Upper lobe of right lung (tissue), 1 donor: Measurements from ENCODE around the gene HECTD4. TPM values are rescaled to one million over a fixed set of nuclear protein-coding genes. Genes with fewer than 3 reads are reported as not detected.
"Not testable (repeated sequence)": the region's sequence is repeated elsewhere in the genome, so short reads cannot be mapped to it uniquely, and the experiment has no call there.

Experiments used
- ATAC-seq: fragments of 200-7000 bp; cut with Tn5 transposase; one replicate; pipeline ENCODE4 v1.9.1; 2020; ENCODE audit warnings: mild to moderate bottlenecking, moderate library complexity
- DNase-seq: peaks from one replicate; pipeline ENCODE4 v3.0.0-alpha.2; 2020
- H3K27ac ChIP-seq: fragments of 200-600 bp; one replicate; pipeline ENCODE4 v1.8.0; 2022
- H3K27me3 ChIP-seq: fragments of 200-600 bp; one replicate; pipeline ENCODE4 v1.8.0; 2022; ENCODE audit warnings: mild to moderate bottlenecking
- H3K36me3 ChIP-seq: fragments of 200-600 bp; one replicate; pipeline ENCODE4 v1.8.0; 2022
- H3K4me1 ChIP-seq: fragments of 200-600 bp; one replicate; pipeline ENCODE4 v1.8.0; 2022
- H3K4me3 ChIP-seq: fragments of 200-600 bp; one replicate; pipeline ENCODE4 v1.8.0; 2022; ENCODE audit warnings: mild to moderate bottlenecking
- H3K9me3 ChIP-seq: fragments of 200-600 bp; one replicate; pipeline ENCODE4 v1.8.0; 2022
- intact Hi-C: fragments of 100-400 bp; cut with DNase I; formaldehyde crosslinking; loops from one replicate; pipeline ENCODE4 v1.11.0; 2022
- total RNA-seq: library from RNA; stranded (reverse); fragmentation: NEBNext Ultra II Directional; extraction: Animal tissue kit (Norgen Biotek cat#: 25700); gene quantifications from one replicate; pipeline ENCODE4 v1.2.1, GENCODE V29; 2021
- TF ChIP-seq, protein P1 (sequence below): fragments of 200-600 bp; IDR thresholded peaks from one replicate; pipeline ENCODE4 v1.8.0; 2022; ENCODE audit warnings: antibody characterized with exemption
- donor health status: DM: no; HTN: yes; CAD: no; lungs with severe emphysema.

The HECTD4 gene
- total RNA-seq, 1 donor from 2014 or later: 54.7 TPM

DNA sequence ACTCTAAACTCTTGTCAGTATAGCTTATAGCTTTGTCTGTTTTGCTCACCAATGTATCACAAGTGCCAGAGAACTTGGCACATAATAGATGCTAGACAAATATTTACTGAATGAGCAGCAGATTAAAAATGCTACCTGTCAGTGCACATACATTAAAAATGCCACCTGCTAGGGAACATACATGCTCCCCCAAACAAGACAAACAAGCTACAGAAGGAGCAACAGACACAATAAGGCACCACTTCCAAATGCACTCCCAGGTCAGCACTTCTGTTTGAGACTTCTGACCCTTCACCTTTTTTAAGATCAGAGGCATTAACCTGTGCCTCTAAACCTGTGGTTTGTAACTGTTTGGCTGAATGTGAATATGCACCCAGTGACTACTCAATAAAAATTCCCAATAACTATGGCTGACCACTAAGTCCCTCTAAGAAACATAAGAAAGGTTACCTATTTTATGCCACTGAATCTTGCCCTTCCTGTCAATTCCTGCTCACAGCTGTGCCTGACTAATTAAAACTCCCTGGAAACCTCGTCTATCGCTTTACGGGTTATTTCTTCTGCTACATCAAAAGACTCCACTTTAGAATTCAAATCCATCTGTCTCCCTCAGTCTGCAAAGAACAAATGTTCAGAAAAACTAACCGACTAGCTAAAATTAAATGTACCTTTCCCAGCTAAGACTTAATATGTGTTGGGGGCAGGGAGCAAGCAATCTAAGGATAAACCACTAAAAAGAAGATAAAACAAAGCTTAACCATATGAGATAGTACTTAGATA, 41.0 kb downstream of the HECTD4 start:
- H3K4me1 ChIP-seq: no peaks in the 10 kb centered on the region
- TF ChIP-seq, protein P1, sequence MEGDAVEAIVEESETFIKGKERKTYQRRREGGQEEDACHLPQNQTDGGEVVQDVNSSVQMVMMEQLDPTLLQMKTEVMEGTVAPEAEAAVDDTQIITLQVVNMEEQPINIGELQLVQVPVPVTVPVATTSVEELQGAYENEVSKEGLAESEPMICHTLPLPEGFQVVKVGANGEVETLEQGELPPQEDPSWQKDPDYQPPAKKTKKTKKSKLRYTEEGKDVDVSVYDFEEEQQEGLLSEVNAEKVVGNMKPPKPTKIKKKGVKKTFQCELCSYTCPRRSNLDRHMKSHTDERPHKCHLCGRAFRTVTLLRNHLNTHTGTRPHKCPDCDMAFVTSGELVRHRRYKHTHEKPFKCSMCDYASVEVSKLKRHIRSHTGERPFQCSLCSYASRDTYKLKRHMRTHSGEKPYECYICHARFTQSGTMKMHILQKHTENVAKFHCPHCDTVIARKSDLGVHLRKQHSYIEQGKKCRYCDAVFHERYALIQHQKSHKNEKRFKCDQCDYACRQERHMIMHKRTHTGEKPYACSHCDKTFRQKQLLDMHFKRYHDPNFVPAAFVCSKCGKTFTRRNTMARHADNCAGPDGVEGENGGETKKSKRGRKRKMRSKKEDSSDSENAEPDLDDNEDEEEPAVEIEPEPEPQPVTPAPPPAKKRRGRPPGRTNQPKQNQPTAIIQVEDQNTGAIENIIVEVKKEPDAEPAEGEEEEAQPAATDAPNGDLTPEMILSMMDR: no peak
- H3K9me3 ChIP-seq: no peaks in the 10 kb centered on the region
- H3K27me3 ChIP-seq: no peaks in the 10 kb centered on the region
- H3K36me3 ChIP-seq: no peaks in the 10 kb centered on the region
- DNase-seq (no peak), ATAC-seq (no peak)
- no peak overlapping the region for H3K4me3 ChIP-seq
- intact Hi-C loops: no loop called here
- H3K27ac ChIP-seq: no peak overlapping the region

DNA sequence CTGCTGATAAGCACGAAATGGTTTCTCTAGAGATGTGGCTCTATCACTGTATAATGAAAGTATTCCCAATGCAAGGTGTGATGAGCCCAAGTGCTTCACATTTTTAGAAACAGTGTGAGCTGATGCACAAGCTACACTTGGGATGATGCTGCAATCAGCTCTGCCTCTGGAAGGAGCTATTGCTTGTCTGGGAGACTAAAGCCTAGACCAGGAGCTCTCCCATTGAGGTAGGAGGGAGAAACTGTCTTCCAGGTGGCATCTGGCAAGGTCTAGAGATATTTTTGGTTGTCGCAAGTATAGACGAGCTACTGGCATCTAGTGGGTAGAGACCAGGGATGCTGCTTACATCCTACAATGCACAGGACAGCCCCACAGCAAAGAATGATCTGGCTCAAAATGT, 42.0 kb downstream of the HECTD4 start:
- H3K27ac ChIP-seq: no peak overlapping the region
- no peak for DNase-seq
- H3K4me1 ChIP-seq: no peaks in the 10 kb centered on the region
- H3K27me3 ChIP-seq: no peaks in the 10 kb centered on the region
- no peak for ATAC-seq
- no peak overlapping the region for H3K4me3 ChIP-seq
- intact Hi-C loops: no loop called here
- TF ChIP-seq, protein P1: no peak
- H3K36me3 ChIP-seq: no peaks in the 10 kb centered on the region
- no peaks in the 10 kb centered on the region for H3K9me3 ChIP-seq

DNA sequence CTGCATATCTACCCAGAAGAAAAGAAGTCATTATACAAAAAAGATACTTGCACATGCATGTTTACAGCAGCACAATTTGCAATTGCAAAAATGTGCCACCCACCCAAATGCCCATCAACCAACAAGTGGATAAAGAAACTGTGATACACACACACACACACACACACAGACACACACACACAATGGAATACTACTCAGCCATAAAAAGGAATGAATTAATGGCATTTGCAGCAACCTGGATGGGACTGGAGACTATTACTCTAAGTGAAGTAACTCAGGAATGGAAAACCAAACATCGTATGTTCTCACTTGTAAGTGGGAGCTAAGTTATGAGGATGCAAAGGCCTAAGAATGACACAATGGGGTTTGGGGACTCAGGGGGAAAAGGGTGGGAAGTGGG, 47.2 kb downstream of the HECTD4 start:
- DNase-seq, H3K27me3 ChIP-seq, ATAC-seq, H3K27ac ChIP-seq, H3K4me3 ChIP-seq, intact Hi-C loops, H3K4me1 ChIP-seq, H3K9me3 ChIP-seq, H3K36me3 ChIP-seq: not testable (repeated sequence)

DNA sequence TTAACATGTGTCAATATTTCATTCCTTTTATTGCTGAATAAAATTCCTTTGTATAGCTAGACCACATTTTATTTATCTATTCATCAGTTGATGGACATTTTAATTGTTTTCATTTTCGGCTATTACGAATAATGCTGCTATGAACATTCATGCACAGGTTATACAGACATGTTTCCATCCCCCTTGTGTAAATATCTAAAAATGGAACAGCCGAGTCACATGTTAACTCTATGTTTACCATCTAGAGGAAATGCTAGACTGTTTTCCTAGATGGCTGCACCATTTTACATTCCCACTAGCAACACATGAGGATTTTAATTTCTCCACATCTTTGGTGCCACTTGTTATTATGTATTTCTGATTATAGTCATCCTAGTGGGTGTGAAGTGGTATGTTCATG, 49.2 kb downstream of the HECTD4 start:
- Histone ChIP-seq H3K36me3 (no peaks in the 10 kb centered on the region), H3K27me3 (no peaks in the 10 kb centered on the region), H3K4me3 (no peak overlapping the region), H3K27ac (no peak overlapping the region), H3K4me1 (no peaks in the 10 kb centered on the region), H3K9me3 (no peaks in the 10 kb centered on the region)
- ATAC-seq (no peak), DNase-seq (no peak)
- intact Hi-C loops: no loop called here
- TF ChIP-seq, protein P1: no peak

DNA sequence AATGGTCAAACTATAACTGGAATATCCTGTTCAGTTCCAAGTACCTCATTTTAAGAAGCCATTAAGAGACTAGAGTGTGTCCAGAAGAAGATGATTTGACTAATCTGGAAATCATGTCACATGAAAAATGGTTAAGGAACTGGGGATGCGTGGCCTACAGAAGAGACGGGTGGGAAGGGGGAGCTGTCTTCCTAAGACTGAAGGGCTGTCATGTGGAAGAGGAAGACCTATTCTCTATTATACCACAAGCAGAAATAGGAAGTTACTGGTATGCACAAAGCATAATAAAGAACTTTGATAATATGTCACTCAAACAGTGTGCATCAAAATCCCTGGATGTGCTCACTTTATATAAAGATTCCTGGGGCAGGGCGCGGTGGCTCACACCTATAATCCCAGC, 50.3 kb downstream of the HECTD4 start:
- no peaks in the 10 kb centered on the region for H3K4me1 ChIP-seq
- H3K4me3 ChIP-seq: no peak overlapping the region
- no peaks in the 10 kb centered on the region for H3K9me3 ChIP-seq
- no peaks in the 10 kb centered on the region for H3K36me3 ChIP-seq
- DNase-seq: no peak
- intact Hi-C loops: no loop called here
- ATAC-seq: peak; percentile 86
- H3K27ac ChIP-seq: no peak overlapping the region
- H3K27me3 ChIP-seq: no peaks in the 10 kb centered on the region
- TF ChIP-seq, protein P1: no peak

DNA sequence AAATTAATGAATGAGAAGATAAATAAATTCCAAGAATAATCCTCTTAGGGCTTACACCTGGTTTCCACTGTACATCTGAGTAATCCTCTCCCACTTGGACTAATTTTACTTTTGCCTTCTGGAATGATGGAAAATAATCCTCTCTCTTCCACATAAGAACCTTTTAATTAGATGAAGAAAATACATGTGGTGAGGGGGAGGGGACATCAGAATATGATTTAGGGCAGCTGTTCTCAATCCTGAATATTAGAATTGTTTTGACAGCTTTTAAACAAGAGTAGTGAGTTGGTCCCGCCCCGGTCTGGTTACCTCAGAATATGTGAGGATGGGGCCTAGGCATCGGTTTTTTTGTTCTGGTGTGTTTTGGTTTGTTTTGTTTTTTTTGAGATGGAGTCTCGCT, 51.5 kb downstream of the HECTD4 start:
- Histone ChIP-seq H3K36me3 (no peaks in the 10 kb centered on the region), H3K4me1 (no peaks in the 10 kb centered on the region), H3K9me3 (no peaks in the 10 kb centered on the region), H3K27ac (no peak overlapping the region), H3K4me3 (no peak overlapping the region), H3K27me3 (no peaks in the 10 kb centered on the region)
- DNase-seq: no peak
- intact Hi-C loops: no loop called here
- ATAC-seq: no peak
- TF ChIP-seq, protein P1: no peak
